Stimulated activated CD4-positive, alpha-beta T cell treated with anti-CD3 and anti-CD28 coated beads, TNF-alpha, amount 100 ng/mL, for 1 hour (primary cell): ENCODE results near the gene ACBD6.

Source experiments
- DNase-seq, 3 donors: peaks; one replicate each; pipeline ENCODE4 v3.0.0-alpha.2; 2020; ENCODE audit warnings: low read depth in 3 of 3, low spot score in 1 of 3

Gene ACBD6

GRCh38 chr1:180527101-180527669, 24.8 kb upstream of the ACBD6 start:
- no peak for DNase-seq

GRCh38 chr1:180525715-180526039, 23.3 kb upstream of the ACBD6 start:
- DNase-seq = no peak

- no peak for DNase-seq
Measured at GRCh38 chr1:180524915-180525714, 22.7 kb upstream of the ACBD6 start.

GRCh38 chr1:180524160-180524914, 22.0 kb upstream of the ACBD6 start:
- no peak for DNase-seq

- DNase-seq = no peak
Measured at GRCh38 chr1:180522213-180522515, 19.8 kb upstream of the ACBD6 start.

- no peak for DNase-seq
Measured at GRCh38 chr1:180521474-180522212, 19.3 kb upstream of the ACBD6 start.

GRCh38 chr1:180519846-180520245, 17.5 kb upstream of the ACBD6 start:
- DNase-seq = no peak

- DNase-seq = peak in 2 of 3 donors; percentile 13 to 22
Measured at GRCh38 chr1:180515857-180516388, 13.5 kb upstream of the ACBD6 start.

GRCh38 chr1:180515364-180515763, 13.0 kb upstream of the ACBD6 start:
- DNase-seq = no peak

- no peak for DNase-seq
Measured at GRCh38 chr1:180513531-180513930, 11.2 kb upstream of the ACBD6 start.

GRCh38 chr1:180510882-180511281, 8.5 kb upstream of the ACBD6 start:
- DNase-seq = no peak

GRCh38 chr1:180508725-180509097, 6.3 kb upstream of the ACBD6 start:
- DNase-seq = no peak

- no peak for DNase-seq
Measured at GRCh38 chr1:180507795-180508724, 5.7 kb upstream of the ACBD6 start.

GRCh38 chr1:180505732-180506335, 3.5 kb upstream of the ACBD6 start:
- no peak for DNase-seq

- no peak for DNase-seq
Measured at GRCh38 chr1:180504186-180504585, 1.8 kb upstream of the ACBD6 start.

GRCh38 chr1:180503280-180503862, 994 bp upstream of the ACBD6 start:
- DNase-seq = no peak

GRCh38 chr1:180501865-180502360, 464 bp downstream of the ACBD6 start:
- DNase-seq = no peak

GRCh38 chr1:180500689-180501088, 1.7 kb downstream of the ACBD6 start:
- DNase-seq = no peak

GRCh38 chr1:180498594-180498993, 3.8 kb downstream of the ACBD6 start:
- no peak for DNase-seq

- no peak for DNase-seq
Measured at GRCh38 chr1:180497826-180498225, 4.6 kb downstream of the ACBD6 start.
